GM18868 (cell line): ENCODE results near the gene ATP4A.

Experiments
- ATAC-seq: cut with Tn5 transposase; IDR thresholded peaks from one replicate; pipeline ENCODE4 v1.9.1; 2021; ENCODE audit warnings: mild to moderate bottlenecking, moderate library complexity; ENCODE audit not compliant: unreplicated experiment

The ATP4A gene

GRCh38 chr19:35551091-35551810, 12.2 kb downstream of the ATP4A start:
- ATAC-seq: no peak

GRCh38 chr19:35549879-35550523, 13.5 kb downstream of the ATP4A start:
- ATAC-seq: no peak

GRCh38 chr19:35549174-35549788, 14.2 kb downstream of the ATP4A start:
- no peak for ATAC-seq

- ATAC-seq: no peak
Observed at GRCh38 chr19:35546532-35546931, 16.9 kb downstream of the ATP4A start.

- peak; percentile 29 for ATAC-seq
Observed at GRCh38 chr19:35545855-35546381, 17.5 kb downstream of the ATP4A start.

GRCh38 chr19:35545001-35545854, 18.2 kb downstream of the ATP4A start, which contains the start of gene TMEM147:
TMEM147 (plus strand) TSS chr19:35545626; CDS start chr19:35545740, 114 bp downstream.
- peak; percentile 89 for ATAC-seq

GRCh38 chr19:35544110-35544802, 19.2 kb downstream of the ATP4A start:
- ATAC-seq: no peak

- ATAC-seq: no peak
Observed at GRCh38 chr19:35543280-35544109, 20.0 kb downstream of the ATP4A start.

GRCh38 chr19:35542209-35542608, 21.2 kb downstream of the ATP4A start:
- no peak for ATAC-seq

GRCh38 chr19:35540356-35540927, 23.0 kb downstream of the ATP4A start:
- no peak for ATAC-seq

GRCh38 chr19:35539850-35540249, 23.6 kb downstream of the ATP4A start:
- ATAC-seq: no peak

GRCh38 chr19:35539314-35539713, 24.1 kb downstream of the ATP4A start:
- ATAC-seq: no peak

- ATAC-seq: no peak
Observed at GRCh38 chr19:35534803-35535480, 28.5 kb downstream of the ATP4A start.

- ATAC-seq: no peak
Observed at GRCh38 chr19:35533822-35534392, 29.6 kb downstream of the ATP4A start.

GRCh38 chr19:35533201-35533821, 30.1 kb downstream of the ATP4A start, which contains the start of gene GAPDHS:
GAPDHS (plus strand) TSS chr19:35533456; CDS start chr19:35533528, 72 bp downstream.
- ATAC-seq: no peak

GRCh38 chr19:35531291-35531690, 32.2 kb downstream of the ATP4A start:
- ATAC-seq: no peak
